Measurements from ENCODE around the gene RPS2.
A peak's percentile ranks its signal among the peaks of the same experiment; 100 is the strongest.

The RPS2 gene

DNA sequence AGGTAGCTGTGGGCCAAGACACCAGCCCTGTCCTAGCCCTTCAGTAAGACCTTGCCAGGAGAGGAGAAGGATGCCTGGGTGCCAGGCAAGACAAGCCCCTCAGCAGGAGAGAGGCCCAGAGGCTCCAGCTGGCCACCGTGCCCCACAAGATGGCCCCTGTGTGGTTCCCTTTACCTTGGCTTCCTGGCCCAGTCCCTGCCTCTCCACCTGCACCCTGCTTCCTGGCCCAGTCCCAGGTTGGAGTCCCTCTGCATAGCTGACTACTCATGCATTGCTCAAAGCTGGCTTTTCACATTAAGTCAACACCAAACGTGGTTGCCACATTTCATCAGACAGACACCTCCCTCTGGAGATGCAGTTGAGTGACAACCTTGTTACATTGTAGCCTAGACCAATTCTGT, 29.1 kb upstream of the RPS2 start:
- Histone ChIP-seq H3K4me3 (replicated peaks; ENCODE audit: insufficient read depth, low read length) (no peak overlapping the region), H3K27me3 (ENCODE audit: insufficient read depth, poor library complexity, severe bottlenecking) (peaks cover 25% of the 10 kb centered on the region), H3K27ac (replicated peaks) (no peak overlapping the region)
- TF ChIP-seq SPI1 (IDR thresholded peaks at IDR 0.05; ENCODE audit: borderline replicate concordance, low read depth), result no peak
- TF ChIP-seq GABPA (IDR thresholded peaks at IDR 0.05; ENCODE audit: low read depth), result no peak
- TF ChIP-seq POLR2AphosphoS5 (IDR thresholded peaks at IDR 0.05; ENCODE audit: low read depth), result no peak
- TF ChIP-seq, protein P1, sequence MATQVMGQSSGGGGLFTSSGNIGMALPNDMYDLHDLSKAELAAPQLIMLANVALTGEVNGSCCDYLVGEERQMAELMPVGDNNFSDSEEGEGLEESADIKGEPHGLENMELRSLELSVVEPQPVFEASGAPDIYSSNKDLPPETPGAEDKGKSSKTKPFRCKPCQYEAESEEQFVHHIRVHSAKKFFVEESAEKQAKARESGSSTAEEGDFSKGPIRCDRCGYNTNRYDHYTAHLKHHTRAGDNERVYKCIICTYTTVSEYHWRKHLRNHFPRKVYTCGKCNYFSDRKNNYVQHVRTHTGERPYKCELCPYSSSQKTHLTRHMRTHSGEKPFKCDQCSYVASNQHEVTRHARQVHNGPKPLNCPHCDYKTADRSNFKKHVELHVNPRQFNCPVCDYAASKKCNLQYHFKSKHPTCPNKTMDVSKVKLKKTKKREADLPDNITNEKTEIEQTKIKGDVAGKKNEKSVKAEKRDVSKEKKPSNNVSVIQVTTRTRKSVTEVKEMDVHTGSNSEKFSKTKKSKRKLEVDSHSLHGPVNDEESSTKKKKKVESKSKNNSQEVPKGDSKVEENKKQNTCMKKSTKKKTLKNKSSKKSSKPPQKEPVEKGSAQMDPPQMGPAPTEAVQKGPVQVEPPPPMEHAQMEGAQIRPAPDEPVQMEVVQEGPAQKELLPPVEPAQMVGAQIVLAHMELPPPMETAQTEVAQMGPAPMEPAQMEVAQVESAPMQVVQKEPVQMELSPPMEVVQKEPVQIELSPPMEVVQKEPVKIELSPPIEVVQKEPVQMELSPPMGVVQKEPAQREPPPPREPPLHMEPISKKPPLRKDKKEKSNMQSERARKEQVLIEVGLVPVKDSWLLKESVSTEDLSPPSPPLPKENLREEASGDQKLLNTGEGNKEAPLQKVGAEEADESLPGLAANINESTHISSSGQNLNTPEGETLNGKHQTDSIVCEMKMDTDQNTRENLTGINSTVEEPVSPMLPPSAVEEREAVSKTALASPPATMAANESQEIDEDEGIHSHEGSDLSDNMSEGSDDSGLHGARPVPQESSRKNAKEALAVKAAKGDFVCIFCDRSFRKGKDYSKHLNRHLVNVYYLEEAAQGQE (IDR thresholded peaks at IDR 0.05; ENCODE audit: insufficient replicate concordance, low read depth), result no peak
- DNase-seq (ENCODE audit: low read depth in 1 of 2, low spot score in 1 of 2), result peak in 1 of 2 experiments; percentile 33

- Histone ChIP-seq H3K27me3 (ENCODE audit: insufficient read depth, poor library complexity, severe bottlenecking) (peaks cover 26% of the 10 kb centered on the region), H3K4me3 (replicated peaks; ENCODE audit: insufficient read depth, low read length) (no peak overlapping the region), H3K27ac (replicated peaks) (no peak overlapping the region)
- TF ChIP-seq GABPA (IDR thresholded peaks at IDR 0.05; ENCODE audit: low read depth) (no peak), CTCF (IDR thresholded peaks at IDR 0.05; ENCODE audit: insufficient read depth, low read length) (no peak), SPI1 (IDR thresholded peaks at IDR 0.05; ENCODE audit: borderline replicate concordance, low read depth) (no peak), POLR2AphosphoS5 (IDR thresholded peaks at IDR 0.05; ENCODE audit: low read depth) (no peak)
- TF ChIP-seq, protein P1 (IDR thresholded peaks at IDR 0.05; ENCODE audit: insufficient replicate concordance, low read depth), result no peak
- no peak for DNase-seq (ENCODE audit: low read depth in 1 of 2, low spot score in 1 of 2)
These were observed 28.2 kb upstream of the RPS2 start for GRCh38 chr16:1992704-1993317.

GRCh38 chr16:1991948-1992703, 27.5 kb upstream of the RPS2 start:
- DNase-seq (ENCODE audit: low read depth in 1 of 2, low spot score in 1 of 2), result peak; percentile 78 to 93
- peaks cover 26% of the 10 kb centered on the region for H3K27me3 ChIP-seq (ENCODE audit: insufficient read depth, poor library complexity, severe bottlenecking)
- TF ChIP-seq CTCF (IDR thresholded peaks at IDR 0.05; ENCODE audit: insufficient read depth, low read length), result no peak
- no peak for TF ChIP-seq POLR2AphosphoS5 (IDR thresholded peaks at IDR 0.05; ENCODE audit: low read depth)
- TF ChIP-seq SPI1 (IDR thresholded peaks at IDR 0.05; ENCODE audit: borderline replicate concordance, low read depth), result no peak
- TF ChIP-seq, protein P1 (IDR thresholded peaks at IDR 0.05; ENCODE audit: insufficient replicate concordance, low read depth), result no peak
- no peak for TF ChIP-seq GABPA (IDR thresholded peaks at IDR 0.05; ENCODE audit: low read depth)
- H3K4me3 ChIP-seq (replicated peaks; ENCODE audit: insufficient read depth, low read length), result peak overlapping the region; percentile 29
- H3K27ac ChIP-seq (replicated peaks), result no peak overlapping the region

Data from HL-60 (cell line).